GM19395 (cell line): Measurements from ENCODE around the gene MRPL50.

Experiments used
- ATAC-seq: cut with Tn5 transposase; IDR thresholded peaks from one replicate; pipeline ENCODE4 v1.9.1; 2021; ENCODE audit warnings: mild to moderate bottlenecking, moderate library complexity; ENCODE audit not compliant: unreplicated experiment

Gene MRPL50

DNA sequence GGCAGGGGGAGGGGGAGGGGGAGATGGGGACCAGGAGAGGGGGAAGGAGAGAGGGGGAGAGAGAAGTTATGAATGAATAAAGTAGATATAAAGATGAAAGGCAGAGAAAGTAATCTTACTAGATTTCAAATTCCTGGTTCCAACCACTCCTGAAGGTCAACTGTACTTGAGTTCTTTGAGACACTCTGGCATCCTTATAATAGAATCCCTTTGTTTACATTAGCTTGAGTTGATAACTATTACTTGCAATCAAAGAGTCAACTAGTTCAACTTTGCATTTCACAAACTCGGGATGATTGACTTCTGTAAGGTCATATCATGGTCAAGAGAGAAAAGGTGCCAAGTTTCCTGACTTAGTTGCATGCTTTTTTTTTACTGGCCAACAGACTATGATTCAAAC lies 55.8 kb downstream of the MRPL50 start:
- ATAC-seq, result no peak

DNA sequence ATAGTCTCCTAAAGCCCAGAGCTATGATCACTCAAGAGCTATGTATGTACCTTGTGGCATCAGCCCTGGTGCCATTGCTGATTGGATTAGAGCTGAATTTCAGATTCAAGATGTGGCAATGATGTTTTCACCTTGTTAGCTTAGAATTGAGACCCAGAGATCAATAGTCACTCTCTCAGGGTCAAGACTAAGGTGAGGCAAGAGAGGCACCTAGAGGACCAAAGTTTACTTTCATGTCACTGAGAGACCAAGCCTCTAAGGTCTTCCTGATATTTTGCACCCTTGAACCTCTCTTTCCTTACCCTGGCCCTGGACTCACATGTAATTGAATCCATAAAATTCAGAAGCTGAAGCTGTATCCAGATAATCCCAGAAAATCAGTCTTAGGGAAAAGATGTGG lies 56.5 kb downstream of the MRPL50 start:
- no peak for ATAC-seq
